Mesenchymal stem cell (in vitro differentiated cells and primary cell): ENCODE data around the gene NANOS3.
A peak's percentile ranks its signal among the peaks of the same experiment; 100 is the strongest.

ENCODE experiments used
- DNase-seq: peaks from one replicate; pipeline ENCODE4 v3.0.0-alpha.2; 2013
- H2AFZ ChIP-seq: one replicate; pipeline ENCODE4 v1.6.1; 2013; ENCODE audit warnings: low read depth, mild to moderate bottlenecking, control low read depth, inconsistent platforms, low read length, moderate library complexity
- H2AK5ac ChIP-seq: 2 replicates; pipeline ENCODE4 v1.6.1; 2013; ENCODE audit warnings: low read length, moderate library complexity, mild to moderate bottlenecking, inconsistent platforms; ENCODE audit not compliant: severe bottlenecking
- H2BK120ac ChIP-seq: one replicate; pipeline ENCODE4 v1.6.1; 2013; ENCODE audit warnings: low read depth, mild to moderate bottlenecking, inconsistent platforms, low read length, moderate library complexity
- H2BK12ac ChIP-seq, 2 experiments: one replicate each; pipeline ENCODE4 v1.6.1; 2013; ENCODE audit warnings: inconsistent platforms in 2 of 2, low read length in 2 of 2, mild to moderate bottlenecking in 2 of 2, moderate library complexity in 2 of 2, control low read depth in 1 of 2
- H2BK15ac ChIP-seq: one replicate; pipeline ENCODE4 v1.6.1; 2013; ENCODE audit warnings: mild to moderate bottlenecking, low read depth, inconsistent platforms; ENCODE audit not compliant: poor library complexity, severe bottlenecking
- H2BK5ac ChIP-seq: 2 replicates; pipeline ENCODE4 v1.6.1; 2013; ENCODE audit warnings: low read depth, mild to moderate bottlenecking, low read length, control low read depth, inconsistent platforms; ENCODE audit not compliant: poor library complexity, severe bottlenecking
- H3K14ac ChIP-seq, 2 experiments: one replicate each; pipeline ENCODE4 v1.6.1; 2013; ENCODE audit warnings: inconsistent platforms in 2 of 2, low read length in 2 of 2, control low read depth in 1 of 2, mild to moderate bottlenecking in 1 of 2, moderate library complexity in 1 of 2
- H3K18ac ChIP-seq, 2 experiments: one replicate each; pipeline ENCODE4 v1.6.1; 2013; ENCODE audit warnings: inconsistent platforms in 2 of 2, low read length in 2 of 2, control low read depth in 1 of 2, low read depth in 1 of 2, mild to moderate bottlenecking in 1 of 2
- H3K23ac ChIP-seq, 2 experiments: one replicate each; pipeline ENCODE4 v1.6.1; 2013; ENCODE audit warnings: inconsistent platforms in 2 of 2, low read length in 2 of 2, mild to moderate bottlenecking in 2 of 2, moderate library complexity in 2 of 2, control low read depth in 1 of 2
- H3K27ac ChIP-seq: 2 replicates; pipeline ENCODE4 v1.5.1; 2013; ENCODE audit warnings: mild to moderate bottlenecking, moderate library complexity, low read length, control low read depth, inconsistent platforms; ENCODE audit not compliant: poor library complexity, severe bottlenecking
- H3K27me3 ChIP-seq, 2 experiments: 2 replicates each; pipeline versions ENCODE4 v1.6.1 to v1.7.0; 2013; ENCODE audit warnings: low read length in 2 of 2, mild to moderate bottlenecking in 2 of 2, moderate library complexity in 2 of 2, control low read depth in 1 of 2, inconsistent platforms in 1 of 2; ENCODE audit not compliant: control insufficient read depth in 1 of 2, insufficient read depth in 1 of 2
- H3K36me3 ChIP-seq, 2 experiments: 2 replicates each; pipeline versions ENCODE4 v1.6.1 to v1.7.0; 2013; ENCODE audit warnings: low read length in 2 of 2, control low read depth in 1 of 2, inconsistent platforms in 1 of 2, low read depth in 1 of 2, mild to moderate bottlenecking in 1 of 2; ENCODE audit not compliant: insufficient read depth in 2 of 2, control insufficient read depth in 1 of 2
- H3K4ac ChIP-seq, 2 experiments: one replicate each; pipeline ENCODE4 v1.6.1; 2013; ENCODE audit warnings: inconsistent platforms in 2 of 2, low read length in 2 of 2, mild to moderate bottlenecking in 2 of 2, moderate library complexity in 2 of 2, control low read depth in 1 of 2, low read depth in 1 of 2
- H3K4me1 ChIP-seq: 2 replicates; pipeline ENCODE4 v1.6.1; 2013; ENCODE audit warnings: low read depth, low read length, control low read depth; ENCODE audit not compliant: control insufficient read depth, insufficient read depth
- H3K4me2 ChIP-seq: 2 replicates; pipeline ENCODE4 v1.6.1; 2013; ENCODE audit warnings: low read length, mild to moderate bottlenecking, inconsistent platforms; ENCODE audit not compliant: poor library complexity, severe bottlenecking
- H3K4me3 ChIP-seq, 2 experiments: 2 replicates each; pipeline versions ENCODE4 v1.5.1 to v1.7.0; 2013; ENCODE audit warnings: low read length in 2 of 2, mild to moderate bottlenecking in 2 of 2, control low read depth in 1 of 2, low read depth in 1 of 2; ENCODE audit not compliant: insufficient read depth in 1 of 2
- H3K79me1 ChIP-seq: replicated peaks from 2 replicates; pipeline ENCODE4 v1.6.1; 2013; ENCODE audit warnings: mild to moderate bottlenecking, control low read depth, low read length, inconsistent platforms; ENCODE audit not compliant: poor library complexity, severe bottlenecking
- H3K9ac ChIP-seq: 2 replicates; pipeline ENCODE4 v1.7.0; 2013; ENCODE audit warnings: mild to moderate bottlenecking, low read length, moderate library complexity
- H3K9me3 ChIP-seq: 2 replicates; pipeline ENCODE4 v1.7.0; 2013; ENCODE audit warnings: mild to moderate bottlenecking, low read length; ENCODE audit not compliant: control insufficient read depth
- H4K8ac ChIP-seq: one replicate; pipeline ENCODE4 v1.6.1; 2013; ENCODE audit warnings: inconsistent platforms, mild to moderate bottlenecking, low read length, moderate library complexity
- H4K91ac ChIP-seq: one replicate; pipeline ENCODE4 v1.6.1; 2013; ENCODE audit warnings: mild to moderate bottlenecking, low read length, inconsistent platforms
- WGBS: methylation state at CpG from one replicate; pipeline ENCODE4 v1.1.7; 2013; ENCODE audit warnings: mixed read lengths; 5-methylcytosine and 5-hydroxymethylcytosine counted together

Gene NANOS3

GRCh38 chr19:13884726-13885591, 8.0 kb downstream of the NANOS3 start:
- Histone ChIP-seq H2AK5ac (no peak overlapping the region), H2BK15ac (peak overlapping the region; percentile 37), H3K36me3 (no peaks in the 10 kb centered on the region), H3K4me2 (no peak overlapping the region), H3K14ac (peak overlapping the region in 1 of 2 experiments; percentile 18), H3K4ac (no peak overlapping the region), H4K91ac (no peak overlapping the region), H3K27ac (no peak overlapping the region), H3K79me1 (no peaks in the 10 kb centered on the region), H3K9ac (no peak overlapping the region), H3K4me3 (no peak overlapping the region), H3K23ac (no peak overlapping the region), H3K27me3 (peaks cover 0 to 21% of the 10 kb centered on the region in 2 experiments), H2BK120ac (no peak overlapping the region), H3K4me1 (peaks cover 24% of the 10 kb centered on the region), H2BK5ac (no peak overlapping the region), H4K8ac (no peak overlapping the region), H2BK12ac (peak overlapping the region in 1 of 2 experiments; percentile 37), H3K18ac (no peak overlapping the region), H2AFZ (no peak overlapping the region), H3K9me3 (no peaks in the 10 kb centered on the region)
- WGBS: 83% methylated on average over 21 of the region's 26 CpGs
- no peak for DNase-seq

- no peak overlapping the region for H3K4me2 ChIP-seq
- no peak overlapping the region for H2BK120ac ChIP-seq
- H3K14ac ChIP-seq: no peak overlapping the region
- H4K8ac ChIP-seq: no peak overlapping the region
- no peak overlapping the region for H2AFZ ChIP-seq
- H2AK5ac ChIP-seq: no peak overlapping the region
- WGBS: 93% methylated on average over 20 of the region's 20 CpGs
- no peak overlapping the region for H4K91ac ChIP-seq
- no peak overlapping the region for H3K4ac ChIP-seq
- no peak overlapping the region for H3K9ac ChIP-seq
- no peak overlapping the region for H3K18ac ChIP-seq
- no peaks in the 10 kb centered on the region for H3K36me3 ChIP-seq
- H2BK5ac ChIP-seq: no peak overlapping the region
- H3K27ac ChIP-seq: no peak overlapping the region
- no peak for DNase-seq
- H3K23ac ChIP-seq: no peak overlapping the region
- H2BK15ac ChIP-seq: no peak overlapping the region
- H3K79me1 ChIP-seq: no peaks in the 10 kb centered on the region
- peaks cover 17% of the 10 kb centered on the region for H3K4me1 ChIP-seq
- no peak overlapping the region for H3K4me3 ChIP-seq
- H3K27me3 ChIP-seq: peaks cover 0 to 21% of the 10 kb centered on the region in 2 experiments
- H2BK12ac ChIP-seq: no peak overlapping the region
- H3K9me3 ChIP-seq: no peaks in the 10 kb centered on the region
Observed at GRCh38 chr19:13885826-13886365, 9.0 kb downstream of the NANOS3 start.

- no peak overlapping the region for H3K4me2 ChIP-seq
- no peak overlapping the region for H3K4me3 ChIP-seq
- H3K9ac ChIP-seq: no peak overlapping the region
- no peak overlapping the region for H2BK5ac ChIP-seq
- no peak overlapping the region for H2BK120ac ChIP-seq
- H3K14ac ChIP-seq: no peak overlapping the region
- peaks cover 0 to 21% of the 10 kb centered on the region in 2 experiments for H3K27me3 ChIP-seq
- no peaks in the 10 kb centered on the region for H3K9me3 ChIP-seq
- no peaks in the 10 kb centered on the region for H3K36me3 ChIP-seq
- H3K4me1 ChIP-seq: peaks cover 6% of the 10 kb centered on the region
- no peak overlapping the region for H3K27ac ChIP-seq
- DNase-seq: no peak
- H2AK5ac ChIP-seq: no peak overlapping the region
- 83% methylated on average over 16 of the region's 16 CpGs for WGBS
- H2AFZ ChIP-seq: no peak overlapping the region
- no peak overlapping the region for H3K23ac ChIP-seq
- H4K8ac ChIP-seq: peak overlapping the region; percentile 36
- H2BK12ac ChIP-seq: no peak overlapping the region
- no peak overlapping the region for H3K18ac ChIP-seq
- no peak overlapping the region for H3K4ac ChIP-seq
- H4K91ac ChIP-seq: peak overlapping the region; percentile 41
- H3K79me1 ChIP-seq: no peaks in the 10 kb centered on the region
- peak overlapping the region; percentile 54 for H2BK15ac ChIP-seq
Observed at GRCh38 chr19:13887018-13887436, 10.1 kb downstream of the NANOS3 start.

- DNase-seq: peak; percentile 38
- Histone ChIP-seq H3K4ac (no peak overlapping the region), H2AFZ (no peak overlapping the region), H3K14ac (no peak overlapping the region), H3K4me1 (peaks cover 2% of the 10 kb centered on the region), H4K91ac (no peak overlapping the region), H3K27me3 (peaks cover 0 to 21% of the 10 kb centered on the region in 2 experiments), H3K9me3 (no peaks in the 10 kb centered on the region), H2BK120ac (no peak overlapping the region), H3K4me2 (no peak overlapping the region), H2BK5ac (no peak overlapping the region), H3K79me1 (no peaks in the 10 kb centered on the region), H2BK15ac (no peak overlapping the region), H3K4me3 (no peak overlapping the region), H4K8ac (no peak overlapping the region), H2BK12ac (no peak overlapping the region), H3K23ac (no peak overlapping the region), H2AK5ac (no peak overlapping the region), H3K36me3 (no peaks in the 10 kb centered on the region), H3K9ac (peak overlapping the region; percentile 7), H3K18ac (no peak overlapping the region), H3K27ac (no peak overlapping the region)
- 63% methylated on average over 5 of the region's 5 CpGs for WGBS
Observed at GRCh38 chr19:13887517-13887916, 10.6 kb downstream of the NANOS3 start.
